Measurements from ENCODE around the gene SSU72. TPM values are rescaled to one million over a fixed set of nuclear protein-coding genes. Genes with fewer than 3 reads are reported as not detected.

Gene SSU72
- total and polyA plus RNA-seq, 2 donors (not counting 3 experiments of a cell fraction or from before 2014, with no cell fraction given), result 85.9 to 129 TPM

- Histone ChIP-seq H3K9ac (replicated peaks; ENCODE audit: extremely low read depth, insufficient read depth, low read length) (no peak overlapping the region), H3K4me2 (ENCODE audit: insufficient read depth, low read length) (no peak overlapping the region), H3K4me3 (replicated peaks in 1 of 3; ENCODE audit: insufficient read depth in 1 of 3, low read depth in 1 of 3, low read length in 3 of 3) (no peak overlapping the region), H2AFZ (ENCODE audit: low read depth, low read length) (no peak overlapping the region), H3K27ac (ENCODE audit: insufficient read depth, low read depth, low read length) (no peak overlapping the region), H3K4me1 (ENCODE audit: control insufficient read depth, extremely low read depth, insufficient read depth, low read length) (no peaks in the 10 kb centered on the region), H3K9me1 (replicated peaks; ENCODE audit: control insufficient read depth, extremely low read depth, insufficient read depth, low read length) (no peaks in the 10 kb centered on the region), H3K36me3 (ENCODE audit: control insufficient read depth in 2 of 2, extremely low read depth in 1 of 2, insufficient read depth in 2 of 2, low read length in 2 of 2) (no peaks in the 10 kb centered on the region), H4K20me1 (replicated peaks; ENCODE audit: control insufficient read depth, extremely low read depth, insufficient read depth, low read length) (no peaks in the 10 kb centered on the region), H3K27me3 (ENCODE audit: control insufficient read depth in 2 of 2, insufficient read depth in 2 of 2, low read length in 2 of 2) (peaks cover 14 to 18% of the 10 kb centered on the region in 2 experiments), H3K79me2 (ENCODE audit: control insufficient read depth, insufficient read depth, low read length) (no peaks in the 10 kb centered on the region), H3K9me3 (replicated peaks; ENCODE audit: control insufficient read depth, insufficient read depth, low read length) (no peaks in the 10 kb centered on the region)
- POLR2A ChIA-PET, result no interaction called here
- dilution Hi-C loops (cut with MboI; ENCODE audit: extremely low pct_ligation_motif_present, low sequenced_read_pairs) (no loop called here), intact Hi-C loops (cut with micrococcal nuclease) (no loop called here)
- TF ChIP-seq, protein P1, sequence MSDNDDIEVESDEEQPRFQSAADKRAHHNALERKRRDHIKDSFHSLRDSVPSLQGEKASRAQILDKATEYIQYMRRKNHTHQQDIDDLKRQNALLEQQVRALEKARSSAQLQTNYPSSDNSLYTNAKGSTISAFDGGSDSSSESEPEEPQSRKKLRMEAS (IDR thresholded peaks at IDR 0.05; ENCODE audit: insufficient read depth, insufficient read length), result no peak
- no TSS peak for BruUV-seq (replicated peaks)
- DNase-seq (ENCODE audit: low read depth, low spot score) (no peak), FAIRE-seq (no peak)
- CTCF ChIA-PET, result no interaction called here
Observed at GRCh38 chr1:1593834-1594601, 19.4 kb upstream of the SSU72 start.

GRCh38 chr1:1591452-1591851 lies 16.8 kb upstream of the SSU72 start:
- Histone ChIP-seq H3K9me3 (replicated peaks; ENCODE audit: control insufficient read depth, insufficient read depth, low read length) (no peaks in the 10 kb centered on the region), H3K4me1 (ENCODE audit: control insufficient read depth, extremely low read depth, insufficient read depth, low read length) (no peaks in the 10 kb centered on the region), H2AFZ (ENCODE audit: low read depth, low read length) (no peak overlapping the region), H3K27ac (ENCODE audit: insufficient read depth, low read depth, low read length) (no peak overlapping the region), H3K36me3 (ENCODE audit: control insufficient read depth in 2 of 2, extremely low read depth in 1 of 2, insufficient read depth in 2 of 2, low read length in 2 of 2) (no peaks in the 10 kb centered on the region), H3K79me2 (ENCODE audit: control insufficient read depth, insufficient read depth, low read length) (no peaks in the 10 kb centered on the region), H3K4me3 (replicated peaks in 1 of 3; ENCODE audit: insufficient read depth in 1 of 3, low read depth in 1 of 3, low read length in 3 of 3) (no peak overlapping the region), H3K27me3 (ENCODE audit: control insufficient read depth in 2 of 2, insufficient read depth in 2 of 2, low read length in 2 of 2) (peaks cover 5% of the 10 kb centered on the region in 2 experiments), H3K4me2 (ENCODE audit: insufficient read depth, low read length) (no peak overlapping the region), H3K9me1 (replicated peaks; ENCODE audit: control insufficient read depth, extremely low read depth, insufficient read depth, low read length) (no peaks in the 10 kb centered on the region), H3K9ac (replicated peaks; ENCODE audit: extremely low read depth, insufficient read depth, low read length) (no peak overlapping the region), H4K20me1 (replicated peaks; ENCODE audit: control insufficient read depth, extremely low read depth, insufficient read depth, low read length) (no peaks in the 10 kb centered on the region)
- intact Hi-C loops (cut with micrococcal nuclease) (no loop called here), dilution Hi-C loops (cut with MboI; ENCODE audit: extremely low pct_ligation_motif_present, low sequenced_read_pairs) (no loop called here)
- BruUV-seq (replicated peaks), result no TSS peak
- TF ChIP-seq MYC (IDR thresholded peaks at IDR 0.05; ENCODE audit: low read depth, low read length), result no peak
- no peak for DNase-seq (ENCODE audit: low read depth, low spot score)
- POLR2A ChIA-PET, result no interaction called here
- FAIRE-seq, result no peak
- CTCF ChIA-PET, result no interaction called here
